Melanocyte of skin (primary cell): Measurements from ENCODE around the gene ADAMTS19. TPM values are rescaled to one million over a fixed set of nuclear protein-coding genes. Genes with fewer than 3 reads are reported as not detected.

ENCODE experiments used
- total RNA-seq, 2 donors: library from RNA; depleted of rRNA; stranded (reverse); fragments of >200 nt; gene quantifications; 2 replicates each; pipeline ENCODE4 v1.2.3, GENCODE V29; 2012

ADAMTS19 gene
- under 1 TPM in 1 of 2 donors, not detected in 1; under 0.01 TPM for total RNA-seq

GRCh38 chr5:129459777-129460671 lies at the start of gene ADAMTS19:
Gene ADAMTS19, plus strand, starts transcription at chr5:129460298. Its CDS starts 94 bp downstream, at chr5:129460392.

GRCh38 chr5:129747572-129748407 lies 287.7 kb downstream of the ADAMTS19 start, which contains the start of gene MINAR2:
Gene MINAR2, plus strand, starts transcription at chr5:129748094. Its CDS starts 97 bp downstream, at chr5:129748191.

